DND-41 (cell line): ENCODE data around the gene GALNTL6.

Experiments used
- CTCF ChIP-seq: IDR thresholded peaks from 2 replicates; pipeline ENCODE4 v1.5.1; 2012; ENCODE audit warnings: borderline replicate concordance, low read length, moderate library complexity, mild to moderate bottlenecking; ENCODE audit not compliant: poor library complexity, severe bottlenecking; ENCODE audit errors: extremely low read depth
- EZH2 ChIP-seq: IDR thresholded peaks from 3 replicates; pipeline ENCODE4 v1.6.1; 2012; ENCODE audit warnings: borderline replicate concordance, low read depth, mild to moderate bottlenecking, moderate library complexity, low read length, inconsistent platforms; ENCODE audit not compliant: severe bottlenecking

GRCh38 chr4:172813359-172813923 is 1000.2 kb downstream of the GALNTL6 start:
- TF ChIP-seq CTCF: no peak
- TF ChIP-seq EZH2: no peak
